ENCODE data around the gene ABTB2. TPM values are rescaled to one million over a fixed set of nuclear protein-coding genes. Genes with fewer than 3 reads are reported as not detected.

Gene ABTB2
- total and polyA plus RNA-seq, 2 of the 8 experiments (the other 6 are each of a cell fraction or from before 2014, with no cell fraction given) = 7.7 to 10.2 TPM

- Histone ChIP-seq H2BK20ac (ENCODE audit: low read length) (no peak overlapping the region), H3K27ac (ENCODE audit: low read depth, low read length) (no peak overlapping the region), H2BK12ac (ENCODE audit: low read depth, low read length) (no peak overlapping the region), H2BK120ac (replicated peaks; ENCODE audit: low read depth, low read length) (no peak overlapping the region), H4K5ac (ENCODE audit: insufficient read length, low read depth, low read length) (no peak overlapping the region), H2BK15ac (ENCODE audit: low read length) (no peak overlapping the region), H3K4me1 (replicated peaks in 1 of 4; ENCODE audit: control insufficient read depth in 3 of 4, insufficient read depth in 4 of 4, low read length in 3 of 4) (peaks cover 5 to 13% (median 9%) of the 10 kb centered on the region in 4 experiments), H4K91ac (replicated peaks; ENCODE audit: insufficient read length, low read length) (no peak overlapping the region), H3K4me3 (ENCODE audit: extremely low read depth in 1 of 4, insufficient read depth in 2 of 4, low read depth in 3 of 4, low read length in 4 of 4) (no peak overlapping the region), H3K36me3 (ENCODE audit: control insufficient read depth in 2 of 4, insufficient read depth in 4 of 4, low read length in 3 of 4) (no peaks in the 10 kb centered on the region), H4K8ac (ENCODE audit: extremely low read depth, insufficient read depth, low read length) (no peak overlapping the region), H3K79me2 (ENCODE audit: control insufficient read depth in 1 of 2, insufficient read depth in 2 of 2, low read length in 2 of 2) (no peaks in the 10 kb centered on the region), H3K14ac (ENCODE audit: insufficient read length) (no peak overlapping the region), H3K18ac (ENCODE audit: extremely low read depth, low read length) (no peak overlapping the region), H2AK5ac (ENCODE audit: low read depth, low read length) (no peak overlapping the region), H3K27me3 (replicated peaks in 1 of 4; ENCODE audit: control insufficient read depth in 3 of 4, extremely low read depth in 1 of 4, insufficient read depth in 3 of 4, low read length in 3 of 4) (no peaks in the 10 kb centered on the region), H3K9me3 (ENCODE audit: insufficient read depth in 2 of 2, low read depth in 1 of 2, low read length in 1 of 2) (no peaks in the 10 kb centered on the region), H3K23me2 (ENCODE audit: low read depth, low read length) (no peaks in the 10 kb centered on the region; the same call in 1 of the 2 replicates), H2AFZ (ENCODE audit: low read length) (no peak overlapping the region), H3K23ac (ENCODE audit: insufficient read length) (no peak overlapping the region), H3K56ac (replicated peaks; ENCODE audit: insufficient read length, low read depth, low read length) (no peak overlapping the region), H3K4me2 (ENCODE audit: insufficient read depth in 1 of 2, low read depth in 2 of 2, low read length in 2 of 2) (no peak overlapping the region), H3K79me1 (ENCODE audit: low read depth, low read length) (no peaks in the 10 kb centered on the region; the same call in 1 of the 2 replicates), H3K9ac (replicated peaks in 1 of 4; ENCODE audit: extremely low read depth in 1 of 4, low read depth in 3 of 4, low read length in 3 of 4) (no peak overlapping the region), H2BK5ac (ENCODE audit: low read depth, low read length) (no peak overlapping the region), H3K4ac (replicated peaks; ENCODE audit: insufficient read length, low read depth, low read length) (no peak overlapping the region), H4K20me1 (replicated peaks in 1 of 2; ENCODE audit: control insufficient read depth in 1 of 2, insufficient read depth in 2 of 2, low read length in 2 of 2) (peaks cover 2 to 3% of the 10 kb centered on the region in 2 experiments)
- TF ChIP-seq MAFK (IDR thresholded peaks at IDR 0.05; ENCODE audit: low read depth, low read length) (no peak), RAD21 (IDR thresholded peaks at IDR 0.05 in 1 of 2, conservative IDR thresholded peaks at IDR 0.05 in 1 of 2; ENCODE audit: low read depth in 2 of 2, low read length in 2 of 2) (no peak), TAF7 (optimal IDR thresholded peaks at IDR 0.05; ENCODE audit: borderline replicate concordance, low read depth, low read length) (no peak)
- DNase-seq (ENCODE audit: low read depth in 1 of 2, low spot score in 2 of 2) = no peak
- WGBS, 2 experiments (ENCODE audit: extremely low coverage in 1 of 2, insufficient coverage in 1 of 2, insufficient read length in 1 of 2, insufficient replicate concordance in 2 of 2, low coverage in 1 of 2, low lambda C conversion rate in 2 of 2, missing lambda C conversion rate in 1 of 2) = 95% methylated on average over 10 of the region's 10 CpGs; no CpG with 5 or more reads in 1 of the 2 experiments
- POLR2A ChIA-PET (ENCODE audit: partially characterized antibody) = no interaction called here
- no peak for FAIRE-seq
- CTCF ChIA-PET (ENCODE audit: partially characterized antibody) = interaction anchor here (0.6 to 7.1 kb wide), 5 partner anchors 9 to 86 kb away, joined by 3 to 36 read pairs (median 4); no protein-coding TSS in a partner anchor
Observed at GRCh38 chr11:34260072-34260575, 97.7 kb downstream of the ABTB2 start.
